OCI-LY1 (cell line): ENCODE data around the gene TCF25.

Source experiments
- H2AFZ ChIP-seq: fragments of 200-600 bp; sonication (generic), shearing (Covaris generic); 2 replicates; pipeline ENCODE4 v1.6.0; 2014; ENCODE audit warnings: antibody characterized with exemption, mild to moderate bottlenecking, low read length
- H3F3A ChIP-seq: fragments of 200-600 bp; sonication (generic), shearing (Covaris generic); 2 replicates; pipeline ENCODE4 v1.6.0; 2014; ENCODE audit warnings: mild to moderate bottlenecking, antibody characterized with exemption, low read length, moderate library complexity; ENCODE audit not compliant: insufficient read depth
- H3K27ac ChIP-seq: fragments of 200-600 bp; sonication (generic); 2 replicates; pipeline ENCODE4 v1.5.1; 2014; ENCODE audit warnings: low read length, mixed run types, mild to moderate bottlenecking, low read depth; ENCODE audit not compliant: poor library complexity, severe bottlenecking
- H3K27me3 ChIP-seq: fragments of 200-600 bp; sonication (generic); 2 replicates; pipeline ENCODE4 v1.6.0; 2014; ENCODE audit warnings: antibody characterized with exemption, mild to moderate bottlenecking, low read length, moderate library complexity; ENCODE audit not compliant: insufficient read depth
- H3K36me3 ChIP-seq: fragments of 200-600 bp; sonication (generic); 2 replicates; pipeline ENCODE4 v1.6.1; 2014; ENCODE audit warnings: mild to moderate bottlenecking, antibody characterized with exemption, low read length, moderate library complexity, mixed read lengths; ENCODE audit not compliant: insufficient read depth
- H3K4me1 ChIP-seq: fragments of 200-600 bp; sonication (generic); 2 replicates; pipeline ENCODE4 v1.5.1; 2014; ENCODE audit warnings: mild to moderate bottlenecking, low read length, moderate library complexity; ENCODE audit not compliant: insufficient read depth, severe bottlenecking
- H3K4me2 ChIP-seq: fragments of 200-600 bp; sonication (generic), shearing (Covaris generic); 2 replicates; pipeline ENCODE4 v1.6.1; 2014; ENCODE audit warnings: low read length
- H3K4me3 ChIP-seq: fragments of 200-600 bp; sonication (generic); 2 replicates; pipeline ENCODE4 v1.5.1; 2014; ENCODE audit warnings: low read length, low read depth, mild to moderate bottlenecking, mixed read lengths; ENCODE audit not compliant: poor library complexity, severe bottlenecking
- H3K79me2 ChIP-seq: fragments of 200-600 bp; shearing (Covaris generic); 2 replicates; pipeline ENCODE4 v1.6.1; 2016; ENCODE audit warnings: mixed run types, low read length, mixed read lengths; ENCODE audit not compliant: insufficient read depth
- H3K9ac ChIP-seq: fragments of 200-600 bp; sonication (generic), shearing (Covaris generic); 2 replicates; pipeline ENCODE4 v1.6.1; 2014; ENCODE audit warnings: mild to moderate bottlenecking, low read length, mixed read lengths
- H3K9me2 ChIP-seq: fragments of 200-600 bp; sonication (generic), shearing (Covaris generic); 2 replicates; pipeline ENCODE4 v1.6.1; 2014; ENCODE audit warnings: low read depth, mild to moderate bottlenecking, low read length, mixed read lengths
- H3K9me3 ChIP-seq: fragments of 200-600 bp; shearing (Covaris generic); 2 replicates; pipeline ENCODE4 v1.6.1; 2014; ENCODE audit warnings: low read length, mixed read lengths
- H4K20me1 ChIP-seq: fragments of 200-600 bp; sonication (generic), shearing (Covaris generic); 2 replicates; pipeline ENCODE4 v1.6.0; 2016; ENCODE audit warnings: mild to moderate bottlenecking, low read length; ENCODE audit not compliant: insufficient read depth
- CTCF ChIP-seq: fragments of 200-600 bp; sonication (generic), shearing (Covaris generic); IDR thresholded peaks from 2 replicates; pipeline ENCODE4 v1.5.1; 2017; ENCODE audit warnings: mild to moderate bottlenecking, antibody characterized with exemption, low read length, moderate library complexity, mixed read lengths
- EZH2 ChIP-seq: fragments of 200-600 bp; sonication (generic), shearing (Covaris generic); IDR thresholded peaks from 2 replicates; pipeline ENCODE4 v1.8.0; 2017; ENCODE audit warnings: borderline replicate concordance, mixed run types, mild to moderate bottlenecking, antibody characterized with exemption, low read length, moderate library complexity, mixed read lengths

TCF25 gene

DNA sequence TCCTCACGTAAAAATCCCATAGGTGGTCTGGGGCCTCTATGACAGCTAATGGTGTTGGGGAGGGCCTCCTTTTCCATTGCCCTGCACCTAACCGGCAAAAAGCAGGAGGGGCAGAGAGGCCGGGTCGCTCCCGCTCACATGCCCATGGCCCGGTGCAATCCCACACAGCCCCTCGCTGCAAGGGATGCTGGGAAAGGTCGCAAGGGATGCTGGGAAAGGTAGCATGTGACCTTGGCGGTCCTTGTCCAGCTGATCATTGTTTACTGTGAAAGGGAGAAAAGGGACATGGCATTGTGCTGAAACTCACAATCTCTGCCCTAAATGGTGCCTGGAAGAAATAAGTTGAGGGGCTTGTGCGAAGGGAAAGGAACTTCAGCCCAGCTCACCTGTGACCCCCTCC, 85.2 kb downstream of the TCF25 start:
- H3K9ac ChIP-seq: no peak overlapping the region
- peaks cover 72% of the 10 kb centered on the region for H3K36me3 ChIP-seq
- no peaks in the 10 kb centered on the region for H3K27me3 ChIP-seq
- TF ChIP-seq EZH2: no peak
- no peak for TF ChIP-seq CTCF
- no peaks in the 10 kb centered on the region for H3K79me2 ChIP-seq
- no peak overlapping the region for H2AFZ ChIP-seq
- no peaks in the 10 kb centered on the region for H3K9me3 ChIP-seq
- H3F3A ChIP-seq: no peaks in the 10 kb centered on the region
- H3K4me2 ChIP-seq: no peak overlapping the region
- H3K4me3 ChIP-seq: no peak overlapping the region
- H3K4me1 ChIP-seq: peaks cover 36% of the 10 kb centered on the region
- no peak overlapping the region for H3K27ac ChIP-seq
- no peaks in the 10 kb centered on the region for H4K20me1 ChIP-seq
- H3K9me2 ChIP-seq: no peaks in the 10 kb centered on the region

DNA sequence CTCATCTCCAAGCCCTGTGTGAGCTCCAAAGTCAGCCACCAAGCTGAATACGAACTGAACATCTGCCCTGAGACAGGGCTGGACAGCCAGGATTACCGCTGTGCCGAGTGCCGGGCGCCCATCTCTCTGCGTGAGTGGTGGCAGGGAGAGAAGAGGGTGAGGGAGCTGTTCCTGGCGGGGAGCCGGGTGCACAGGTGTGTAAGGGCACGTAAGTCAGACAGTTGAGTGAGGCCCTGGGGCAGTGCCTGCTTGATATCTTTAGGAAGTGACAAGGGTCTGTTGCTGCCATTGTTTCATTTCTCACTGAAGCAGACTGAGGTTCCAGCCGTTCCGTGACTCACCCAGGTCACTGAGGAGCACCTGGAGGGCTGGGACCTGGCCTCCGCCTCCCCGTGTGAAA, 87.6 kb downstream of the TCF25 start:
- H3K27ac ChIP-seq: no peak overlapping the region
- no peak for TF ChIP-seq EZH2
- no peak for TF ChIP-seq CTCF
- H3K4me1 ChIP-seq: peaks cover 15% of the 10 kb centered on the region
- H2AFZ ChIP-seq: no peak overlapping the region
- H3K9me3 ChIP-seq: no peaks in the 10 kb centered on the region
- no peaks in the 10 kb centered on the region for H3K27me3 ChIP-seq
- H3K4me2 ChIP-seq: no peak overlapping the region
- H3K9ac ChIP-seq: no peak overlapping the region
- H3F3A ChIP-seq: no peaks in the 10 kb centered on the region
- H4K20me1 ChIP-seq: no peaks in the 10 kb centered on the region
- no peak overlapping the region for H3K4me3 ChIP-seq
- H3K9me2 ChIP-seq: no peaks in the 10 kb centered on the region
- H3K36me3 ChIP-seq: peaks cover 71% of the 10 kb centered on the region
- no peaks in the 10 kb centered on the region for H3K79me2 ChIP-seq
